Trophoblast cell (in vitro differentiated cells and primary cell): ENCODE results near the gene LATS1.

ENCODE experiments used
- DNase-seq, 2 donors: peaks; one replicate each; pipeline ENCODE4 v3.0.0-alpha.2; 2016
- H2AFZ ChIP-seq: 2 replicates; pipeline ENCODE4 v1.6.1; 2013; ENCODE audit warnings: low read length, moderate library complexity, mild to moderate bottlenecking; ENCODE audit not compliant: insufficient read depth, poor library complexity
- H2AK5ac ChIP-seq: 2 replicates; pipeline ENCODE4 v1.6.1; 2013; ENCODE audit warnings: mild to moderate bottlenecking, low read length
- H2BK120ac ChIP-seq: 2 replicates; pipeline ENCODE4 v1.6.1; 2013; ENCODE audit warnings: low read length, mild to moderate bottlenecking, moderate library complexity; ENCODE audit not compliant: insufficient read depth, poor library complexity
- H2BK12ac ChIP-seq: 2 replicates; pipeline ENCODE4 v1.6.1; 2013; ENCODE audit warnings: mild to moderate bottlenecking, low read length, moderate library complexity
- H2BK5ac ChIP-seq: 2 replicates; pipeline ENCODE4 v1.6.1; 2013; ENCODE audit warnings: low read length, low read depth, moderate library complexity, mild to moderate bottlenecking; ENCODE audit not compliant: poor library complexity
- H3K14ac ChIP-seq: 2 replicates; pipeline ENCODE4 v1.6.1; 2013; ENCODE audit warnings: mild to moderate bottlenecking, low read length
- H3K18ac ChIP-seq: 2 replicates; pipeline ENCODE4 v1.6.1; 2013; ENCODE audit warnings: mild to moderate bottlenecking, low read length
- H3K23ac ChIP-seq: 2 replicates; pipeline ENCODE4 v1.6.1; 2013; ENCODE audit warnings: low read length
- H3K27ac ChIP-seq: 2 replicates; pipeline ENCODE4 v1.5.1; 2013; ENCODE audit warnings: low read depth, mild to moderate bottlenecking, inconsistent platforms, low read length, moderate library complexity
- H3K27me3 ChIP-seq: 2 replicates; pipeline ENCODE4 v1.6.1; 2013; ENCODE audit warnings: inconsistent platforms, mild to moderate bottlenecking, low read length, moderate library complexity; ENCODE audit not compliant: insufficient read depth
- H3K36me3 ChIP-seq, 2 experiments: 1 replicate in 1 of 2; 2 replicates in 1 of 2; pipeline ENCODE4 v1.6.1; 2013; ENCODE audit warnings: low read length in 2 of 2, mild to moderate bottlenecking in 2 of 2, moderate library complexity in 1 of 2; ENCODE audit not compliant: insufficient read depth in 2 of 2, control insufficient read depth in 1 of 2
- H3K4ac ChIP-seq: 2 replicates; pipeline ENCODE4 v1.6.1; 2013; ENCODE audit warnings: low read depth, mild to moderate bottlenecking, low read length, moderate library complexity
- H3K4me1 ChIP-seq, 2 experiments: 1 replicate in 1 of 2; 2 replicates in 1 of 2; pipeline ENCODE4 v1.6.1; 2013; ENCODE audit warnings: low read length in 2 of 2, mild to moderate bottlenecking in 2 of 2, moderate library complexity in 1 of 2; ENCODE audit not compliant: insufficient read depth in 2 of 2, control insufficient read depth in 1 of 2
- H3K4me2 ChIP-seq: 2 replicates; pipeline ENCODE4 v1.6.1; 2013; ENCODE audit warnings: inconsistent platforms, mild to moderate bottlenecking, low read length, moderate library complexity
- H3K4me3 ChIP-seq: 2 replicates; pipeline ENCODE4 v1.5.1; 2013; ENCODE audit warnings: mild to moderate bottlenecking, low read depth, low read length, inconsistent platforms
- H3K79me1 ChIP-seq: one replicate; pipeline ENCODE4 v1.6.1; 2013; ENCODE audit warnings: low read length
- H3K79me2 ChIP-seq: 2 replicates; pipeline ENCODE4 v1.6.1; 2013; ENCODE audit warnings: low read length, mild to moderate bottlenecking; ENCODE audit not compliant: control insufficient read depth, insufficient read depth, poor library complexity
- H3K9ac ChIP-seq: 2 replicates; pipeline ENCODE4 v1.6.1; 2013; ENCODE audit warnings: mild to moderate bottlenecking, low read length
- H3K9me3 ChIP-seq: 2 replicates; pipeline ENCODE4 v1.6.1; 2013; ENCODE audit warnings: low read depth, mild to moderate bottlenecking, control low read depth, inconsistent platforms, low read length; ENCODE audit not compliant: insufficient read depth
- H4K12ac ChIP-seq: 2 replicates; pipeline ENCODE4 v1.6.1; 2013; ENCODE audit warnings: low read depth, mild to moderate bottlenecking, low read length, moderate library complexity
- H4K8ac ChIP-seq: 2 replicates; pipeline ENCODE4 v1.6.1; 2013; ENCODE audit warnings: low read depth, mild to moderate bottlenecking, low read length, moderate library complexity
- H4K91ac ChIP-seq: one replicate; pipeline ENCODE4 v1.6.1; 2013; ENCODE audit warnings: low read depth, mild to moderate bottlenecking, low read length, moderate library complexity
- WGBS: extraction: QIAGEN DNeasy Blood & Tissue Kit; methylation state at CpG from one replicate; pipeline ENCODE4 v1.1.7; 2013; ENCODE audit warnings: missing lambda C conversion rate; ENCODE audit not compliant: insufficient read length, insufficient coverage; ENCODE audit errors: extremely low coverage; 5-methylcytosine and 5-hydroxymethylcytosine counted together

The LATS1 gene

GRCh38 chr6:149727793-149728498, 10.0 kb upstream of the LATS1 start:
- Histone ChIP-seq H3K4me2 (no peak overlapping the region), H4K12ac (no peak overlapping the region), H3K14ac (no peak overlapping the region), H3K27ac (no peak overlapping the region), H2BK120ac (no peak overlapping the region), H2AFZ (no peak overlapping the region), H3K9ac (no peak overlapping the region), H4K91ac (no peak overlapping the region), H3K36me3 (peaks cover 25 to 34% of the 10 kb centered on the region in 2 experiments), H3K9me3 (no peaks in the 10 kb centered on the region), H3K4me1 (no peaks in the 10 kb centered on the region), H3K79me1 (no peaks in the 10 kb centered on the region), H3K4ac (no peak overlapping the region), H3K4me3 (no peak overlapping the region), H2BK5ac (no peak overlapping the region), H3K18ac (no peak overlapping the region), H3K79me2 (no peaks in the 10 kb centered on the region), H3K27me3 (no peaks in the 10 kb centered on the region), H2BK12ac (no peak overlapping the region), H2AK5ac (no peak overlapping the region), H4K8ac (no peak overlapping the region), H3K23ac (no peak overlapping the region)
- DNase-seq = no peak
- no CpG with 5 or more reads among the region's 4 CpGs for WGBS

- Histone ChIP-seq H3K79me2 (no peaks in the 10 kb centered on the region), H2AFZ (no peak overlapping the region), H3K4me1 (no peaks in the 10 kb centered on the region), H2BK5ac (no peak overlapping the region), H3K4me2 (no peak overlapping the region), H2BK12ac (no peak overlapping the region), H3K18ac (no peak overlapping the region), H3K9ac (no peak overlapping the region), H3K27me3 (no peaks in the 10 kb centered on the region), H4K91ac (no peak overlapping the region), H2AK5ac (no peak overlapping the region), H3K4me3 (no peak overlapping the region), H3K27ac (no peak overlapping the region), H3K23ac (no peak overlapping the region), H4K12ac (no peak overlapping the region), H3K4ac (no peak overlapping the region), H4K8ac (no peak overlapping the region), H3K14ac (no peak overlapping the region), H3K36me3 (peaks cover 13 to 23% of the 10 kb centered on the region in 2 experiments), H3K9me3 (no peaks in the 10 kb centered on the region), H2BK120ac (no peak overlapping the region), H3K79me1 (no peaks in the 10 kb centered on the region)
- peak in 1 of 2 donors; percentile 41 for DNase-seq
- no CpG with 5 or more reads among the region's 3 CpGs for WGBS
These were observed 7.9 kb upstream of the LATS1 start for GRCh38 chr6:149725785-149726184.

DNA sequence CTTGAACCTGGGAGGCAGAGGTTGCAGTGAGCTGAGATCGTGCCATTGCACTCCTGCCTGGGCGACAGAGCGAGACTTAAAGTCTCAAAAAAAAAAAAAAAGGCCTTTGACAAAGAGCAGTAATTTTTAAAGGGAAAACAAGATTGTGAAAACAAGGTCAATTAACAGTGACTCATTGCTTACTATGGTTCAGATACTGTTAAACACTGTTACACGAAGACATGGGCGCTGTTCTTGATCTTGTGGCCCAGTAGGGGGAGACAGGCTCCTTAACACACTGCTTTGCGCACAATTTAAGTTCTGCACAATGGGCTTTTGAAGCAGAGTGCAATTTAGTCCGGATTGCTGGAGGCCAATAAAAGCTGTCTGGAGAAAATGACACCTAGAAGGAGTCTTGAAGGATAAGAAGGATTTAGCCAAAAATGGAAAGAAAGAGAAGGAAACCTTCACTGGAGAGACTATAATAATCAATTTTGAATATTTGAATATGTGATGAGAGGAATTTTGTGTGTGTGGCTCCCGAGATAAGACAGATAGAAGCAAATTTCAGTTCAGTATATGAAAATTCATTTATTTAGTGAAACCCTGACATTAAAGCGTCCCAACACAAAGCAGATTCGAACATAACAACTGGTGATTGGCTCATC, 6.0 kb upstream of the LATS1 start:
- Histone ChIP-seq H3K79me2 (no peaks in the 10 kb centered on the region), H3K36me3 (peaks cover 1 to 11% of the 10 kb centered on the region in 2 experiments), H2BK5ac (no peak overlapping the region), H3K9ac (no peak overlapping the region), H3K4me1 (no peaks in the 10 kb centered on the region), H4K8ac (no peak overlapping the region), H3K79me1 (no peaks in the 10 kb centered on the region), H3K27ac (no peak overlapping the region), H2BK12ac (no peak overlapping the region), H3K27me3 (no peaks in the 10 kb centered on the region), H2AK5ac (no peak overlapping the region), H2AFZ (no peak overlapping the region), H3K18ac (no peak overlapping the region), H3K4me2 (no peak overlapping the region), H3K4me3 (no peak overlapping the region), H3K9me3 (no peaks in the 10 kb centered on the region), H2BK120ac (no peak overlapping the region), H3K14ac (no peak overlapping the region), H4K12ac (no peak overlapping the region), H3K23ac (no peak overlapping the region), H3K4ac (no peak overlapping the region), H4K91ac (no peak overlapping the region)
- peak; percentile 68 to 91 for DNase-seq
- no CpG with 5 or more reads among the region's 10 CpGs for WGBS

- Histone ChIP-seq H4K91ac (no peak overlapping the region), H3K23ac (no peak overlapping the region), H2AK5ac (no peak overlapping the region), H3K4me3 (no peak overlapping the region), H3K9ac (no peak overlapping the region), H3K14ac (no peak overlapping the region), H2BK5ac (no peak overlapping the region), H3K79me2 (no peaks in the 10 kb centered on the region), H4K8ac (no peak overlapping the region), H3K18ac (no peak overlapping the region), H2AFZ (no peak overlapping the region), H3K4ac (no peak overlapping the region), H3K4me1 (no peaks in the 10 kb centered on the region), H2BK120ac (no peak overlapping the region), H2BK12ac (no peak overlapping the region), H3K9me3 (no peaks in the 10 kb centered on the region), H3K79me1 (peaks cover 1% of the 10 kb centered on the region), H3K27me3 (no peaks in the 10 kb centered on the region), H4K12ac (no peak overlapping the region), H3K27ac (no peak overlapping the region), H3K36me3 (peaks cover 1 to 9% of the 10 kb centered on the region in 2 experiments), H3K4me2 (no peak overlapping the region)
- no CpG with 5 or more reads among the region's 4 CpGs for WGBS
- no peak for DNase-seq
These were observed 5.4 kb upstream of the LATS1 start for GRCh38 chr6:149723262-149723661.
